ENCODE data around the gene ACVR1C. TPM values are rescaled to one million over a fixed set of nuclear protein-coding genes. Genes with fewer than 3 reads are reported as not detected.

Gene ACVR1C
- total RNA-seq, 1 experiment from 2014 or later, result 2.1 TPM

- no peaks in the 10 kb centered on the region for H3K27me3 ChIP-seq (replicated peaks; ENCODE audit: control insufficient read depth, insufficient read depth, low read length)
- H3K4me1 Mint-ChIP-seq (ENCODE audit: low read depth, unreplicated experiment), result no peaks in the 10 kb centered on the region
- H3K4me3 Mint-ChIP-seq (ENCODE audit: unreplicated experiment), result no peak overlapping the region
- POLR2A ChIA-PET, result no interaction called here
- H3K9me3 ChIP-seq, result no peaks in the 10 kb centered on the region
- intact Hi-C loops (cut with micrococcal nuclease; ENCODE audit: unreplicated experiment), result no loop called here
- no peaks in the 10 kb centered on the region for H3K4me1 ChIP-seq
- DNase-seq, result no peak
- no TSS peak for BruUV-seq (replicated peaks)
- H3K4me3 ChIP-seq (ENCODE audit: low read depth, low read length), result no peak overlapping the region
- no peaks in the 10 kb centered on the region for H3K36me3 ChIP-seq (ENCODE audit: control insufficient read depth, insufficient read depth, low read length)
- H3K27me3 Mint-ChIP-seq (ENCODE audit: insufficient read depth, unreplicated experiment), result peaks cover 3% of the 10 kb centered on the region
- no peaks in the 10 kb centered on the region for H3K36me3 Mint-ChIP-seq (ENCODE audit: insufficient read depth, unreplicated experiment)
- CTCF ChIA-PET, result no interaction called here
- no peak overlapping the region for H3K27ac Mint-ChIP-seq (ENCODE audit: unreplicated experiment)
- H3K9me3 Mint-ChIP-seq (ENCODE audit: unreplicated experiment), result no peaks in the 10 kb centered on the region
- no peak for TF ChIP-seq CTCF (IDR thresholded peaks at IDR 0.05; ENCODE audit: insufficient read depth in 1 of 2, low read depth in 1 of 2, low read length in 1 of 2, severe bottlenecking in 1 of 2, unreplicated experiment in 1 of 2)
These were observed 33.7 kb upstream of the ACVR1C start for GRCh38 chr2:157662401-157662800.

GRCh38 chr2:157661776-157662175 lies 33.1 kb upstream of the ACVR1C start:
- Mint-ChIP-seq H3K9me3 (ENCODE audit: unreplicated experiment) (no peaks in the 10 kb centered on the region), H3K4me1 (ENCODE audit: low read depth, unreplicated experiment) (no peaks in the 10 kb centered on the region), H3K36me3 (ENCODE audit: insufficient read depth, unreplicated experiment) (no peaks in the 10 kb centered on the region), H3K27me3 (ENCODE audit: insufficient read depth, unreplicated experiment) (peaks cover 3% of the 10 kb centered on the region), H3K4me3 (ENCODE audit: unreplicated experiment) (no peak overlapping the region), H3K27ac (ENCODE audit: unreplicated experiment) (no peak overlapping the region)
- BruUV-seq (replicated peaks), result no TSS peak
- H3K36me3 ChIP-seq (ENCODE audit: control insufficient read depth, insufficient read depth, low read length), result no peaks in the 10 kb centered on the region
- no peak overlapping the region for H3K4me3 ChIP-seq (ENCODE audit: low read depth, low read length)
- intact Hi-C loops (cut with micrococcal nuclease; ENCODE audit: unreplicated experiment), result no loop called here
- H3K4me1 ChIP-seq, result no peaks in the 10 kb centered on the region
- no peaks in the 10 kb centered on the region for H3K9me3 ChIP-seq
- ChIA-PET CTCF (no interaction called here), POLR2A (no interaction called here)
- no peak for DNase-seq
- H3K27me3 ChIP-seq (replicated peaks; ENCODE audit: control insufficient read depth, insufficient read depth, low read length), result no peaks in the 10 kb centered on the region
- TF ChIP-seq CTCF (IDR thresholded peaks at IDR 0.05; ENCODE audit: insufficient read depth in 1 of 2, low read depth in 1 of 2, low read length in 1 of 2, severe bottlenecking in 1 of 2, unreplicated experiment in 1 of 2), result no peak

- ChIA-PET POLR2A (no interaction called here), CTCF (no interaction called here)
- no peak for DNase-seq
- no peak for TF ChIP-seq CTCF (IDR thresholded peaks at IDR 0.05; ENCODE audit: insufficient read depth in 1 of 2, low read depth in 1 of 2, low read length in 1 of 2, severe bottlenecking in 1 of 2, unreplicated experiment in 1 of 2)
- Mint-ChIP-seq H3K36me3 (ENCODE audit: insufficient read depth, unreplicated experiment) (no peaks in the 10 kb centered on the region), H3K27ac (ENCODE audit: unreplicated experiment) (no peak overlapping the region), H3K9me3 (ENCODE audit: unreplicated experiment) (no peaks in the 10 kb centered on the region), H3K4me1 (ENCODE audit: low read depth, unreplicated experiment) (no peaks in the 10 kb centered on the region), H3K4me3 (ENCODE audit: unreplicated experiment) (no peak overlapping the region), H3K27me3 (ENCODE audit: insufficient read depth, unreplicated experiment) (peaks cover 3% of the 10 kb centered on the region)
- H3K4me3 ChIP-seq (ENCODE audit: low read depth, low read length), result no peak overlapping the region
- H3K4me1 ChIP-seq, result no peaks in the 10 kb centered on the region
- no peaks in the 10 kb centered on the region for H3K36me3 ChIP-seq (ENCODE audit: control insufficient read depth, insufficient read depth, low read length)
- no TSS peak for BruUV-seq (replicated peaks)
- intact Hi-C loops (cut with micrococcal nuclease; ENCODE audit: unreplicated experiment), result no loop called here
- H3K27me3 ChIP-seq (replicated peaks; ENCODE audit: control insufficient read depth, insufficient read depth, low read length), result no peaks in the 10 kb centered on the region
- no peaks in the 10 kb centered on the region for H3K9me3 ChIP-seq
These were observed 29.2 kb upstream of the ACVR1C start for GRCh38 chr2:157657858-157658257.

Measured in Caco-2 (cell line).